H1 (cell line): ENCODE results near the gene TMEM151B. TPM values are rescaled to one million over a fixed set of nuclear protein-coding genes. Genes with fewer than 3 reads are reported as not detected.

ENCODE experiments used
- ASH2L ChIP-seq: fragments of 200-600, 300-600 bp; sonication (generic); IDR thresholded peaks from one replicate; pipeline ENCODE4 v1.7.1; 2017; ENCODE audit warnings: low read length
- BCL11A ChIP-seq, 2 experiments: IDR thresholded peaks; one replicate each; pipeline ENCODE4 v1.6.1; 2011; ENCODE audit warnings: low read depth in 2 of 2, low read length in 2 of 2, mild to moderate bottlenecking in 2 of 2
- BRCA1 ChIP-seq: IDR thresholded peaks from 2 replicates; pipeline ENCODE4 v1.6.1; 2012; ENCODE audit warnings: low read depth, low read length, improper control_type of control experiment
- KDM4A ChIP-seq: IDR thresholded peaks from one replicate; pipeline ENCODE4 v1.7.1; 2012; ENCODE audit warnings: low read depth, mild to moderate bottlenecking, moderate library complexity, low read length, inconsistent platforms; ENCODE audit not compliant: severe bottlenecking
- POLR2A ChIP-seq, 2 experiments: IDR thresholded peaks; 1 replicate in 1 of 2; 2 replicates in 1 of 2; pipeline ENCODE4 v1.6.1; 2011; ENCODE audit warnings: low read depth in 2 of 2, low read length in 2 of 2, mild to moderate bottlenecking in 2 of 2; ENCODE audit errors: control extremely low read depth in 1 of 2
- RXRA ChIP-seq: IDR thresholded peaks from 2 replicates; pipeline ENCODE4 v1.6.1; 2011; ENCODE audit warnings: low read depth, mild to moderate bottlenecking, low read length, moderate library complexity; ENCODE audit not compliant: insufficient read depth
- SAP30 ChIP-seq: fragments of 300-600 bp; sonication (generic); IDR thresholded peaks from 2 replicates; pipeline ENCODE4 v1.7.1; 2012; ENCODE audit warnings: low read length, moderate library complexity, mild to moderate bottlenecking, inconsistent platforms; ENCODE audit not compliant: insufficient read depth, insufficient replicate concordance
- TAF7 ChIP-seq: optimal IDR thresholded peaks from 2 replicates; pipeline ENCODE3; 2011; ENCODE audit warnings: low read depth, mild to moderate bottlenecking, inconsistent platforms, low read length, moderate library complexity, borderline replicate concordance
- polyA plus RNA-seq, 7 experiments: library from polyadenylated mRNA; depleted of rRNA in 3 of 7; stranded (reverse) in 5 of 7; unstranded in 2 of 7; fragments of >200 nt in 5 of 7; fragments of 200-250 nt in 2 of 7; gene quantifications; 1 replicate in 5 of 7; 2 replicates in 1 of 7; 4 replicates in 1 of 7; pipeline versions ENCODE4 v1.2.1 to v1.2.3, GENCODE V29; 2011 to 2013; ENCODE audit warnings: missing spikeins in 2 of 7, mixed read lengths in 2 of 7
- total RNA-seq: library from RNA; stranded (reverse); fragmentation: NEBNext Ultra II Directional; extraction: Animal tissue kit (Norgen Biotek cat#: 25700); gene quantifications from 2 replicates; pipeline ENCODE4 v1.2.1, GENCODE V29; 2021

The TMEM151B gene
- total and polyA plus RNA-seq, 2 of the 8 experiments (the other 6 are each of a cell fraction or from before 2014, with no cell fraction given) = 8.0 to 15.5 TPM

GRCh38 chr6:44221961-44222335 is 48.3 kb upstream of the TMEM151B start (continued):
- TF ChIP-seq SAP30 = no peak
- no peak for TF ChIP-seq TAF7
- no peak for TF ChIP-seq ASH2L
- TF ChIP-seq POLR2A (IDR thresholded peaks at IDR 0.05; ENCODE audit: control extremely low read depth in 1 of 2, low read depth in 2 of 2, low read length in 2 of 2) = no peak
- TF ChIP-seq RXRA = no peak
- no peak for TF ChIP-seq BCL11A (IDR thresholded peaks at IDR 0.05; ENCODE audit: low read depth in 2 of 2, low read length in 2 of 2)
- no peak for TF ChIP-seq KDM4A
- no peak for TF ChIP-seq BRCA1
